SK-N-MC (cell line): ENCODE data around the gene PIK3R1.

ENCODE experiments used
- EZH2 ChIP-seq: fragments of 200-600 bp; sonication (generic); IDR thresholded peaks from one replicate; pipeline ENCODE4 v1.6.1; 2017; ENCODE audit warnings: antibody characterized with exemption
- POLR2AphosphoS5 ChIP-seq: IDR thresholded peaks from 2 replicates; pipeline ENCODE4 v1.6.1; 2012; ENCODE audit warnings: mild to moderate bottlenecking, low read depth, low read length, borderline replicate concordance

- TF ChIP-seq POLR2AphosphoS5 (no peak), EZH2 (no peak)
These were observed 45.6 kb downstream of the PIK3R1 start for GRCh38 chr5:68261169-68261568.
